ENCODE measurements around the gene AHCYL2. TPM values are rescaled to one million over a fixed set of nuclear protein-coding genes. Genes with fewer than 3 reads are reported as not detected.

AHCYL2 gene
- total and polyA plus RNA-seq, 2 experiments from 2014 or later, result 1.9 to 8.9 TPM

DNA sequence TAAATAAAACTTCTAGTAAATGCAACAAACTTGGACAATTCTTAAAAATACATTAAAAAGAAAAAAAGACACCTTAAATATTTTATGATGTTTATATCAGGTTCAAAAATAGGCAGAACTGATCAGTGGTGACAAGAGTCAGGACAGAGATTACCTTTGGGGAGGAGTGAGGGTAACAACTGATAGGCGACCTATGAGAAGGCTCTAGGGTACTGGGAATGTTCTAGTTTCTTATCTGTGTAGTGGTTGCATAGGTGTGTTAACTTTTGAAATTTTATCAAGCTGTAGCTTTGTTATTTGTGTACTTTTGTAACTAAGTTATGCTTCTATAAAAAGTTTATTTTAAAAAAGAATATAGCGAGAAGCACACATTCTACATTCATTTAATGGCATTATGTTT, 134.3 kb downstream of the AHCYL2 start:
- Histone ChIP-seq H3K9me3 (ENCODE audit: low read depth) (no peaks in the 10 kb centered on the region), H3K79me2 (ENCODE audit: insufficient read depth) (no peaks in the 10 kb centered on the region), H3F3A (ENCODE audit: insufficient read depth) (no peaks in the 10 kb centered on the region), H3K4me2 (ENCODE audit: unreplicated experiment) (no peak overlapping the region), H3K9me2 (ENCODE audit: insufficient read depth) (no peaks in the 10 kb centered on the region), H3K27me3 (replicated peaks; ENCODE audit: insufficient read depth) (no peaks in the 10 kb centered on the region), H3K27ac (no peak overlapping the region), H3K4me3 (no peak overlapping the region), H3K36me3 (ENCODE audit: low read depth) (no peaks in the 10 kb centered on the region), H4K20me1 (ENCODE audit: insufficient read depth) (no peaks in the 10 kb centered on the region), H3K9ac (no peak overlapping the region), H2AFZ (no peak overlapping the region), H3K4me1 (ENCODE audit: insufficient read depth) (no peaks in the 10 kb centered on the region)
- TF ChIP-seq EZH2 (IDR thresholded peaks at IDR 0.05; ENCODE audit: insufficient read depth, poor library complexity, severe bottlenecking) (no peak), EZH2phosphoT487 (IDR thresholded peaks at IDR 0.05; ENCODE audit: insufficient read depth, low read depth) (no peak)
- in situ Hi-C loops (cut with MboI), result loop anchor here (25.0 kb wide), 2 partner anchors 453 to 653 kb away; no protein-coding TSS in a partner anchor
- 98 to 100% methylated on average over 2 of the region's 2 CpGs for WGBS, 2 experiments (ENCODE audit: low coverage in 1 of 2, low lambda C conversion rate in 2 of 2, missing lambda C conversion rate in 2 of 2)
- no peak for DNase-seq

DNA sequence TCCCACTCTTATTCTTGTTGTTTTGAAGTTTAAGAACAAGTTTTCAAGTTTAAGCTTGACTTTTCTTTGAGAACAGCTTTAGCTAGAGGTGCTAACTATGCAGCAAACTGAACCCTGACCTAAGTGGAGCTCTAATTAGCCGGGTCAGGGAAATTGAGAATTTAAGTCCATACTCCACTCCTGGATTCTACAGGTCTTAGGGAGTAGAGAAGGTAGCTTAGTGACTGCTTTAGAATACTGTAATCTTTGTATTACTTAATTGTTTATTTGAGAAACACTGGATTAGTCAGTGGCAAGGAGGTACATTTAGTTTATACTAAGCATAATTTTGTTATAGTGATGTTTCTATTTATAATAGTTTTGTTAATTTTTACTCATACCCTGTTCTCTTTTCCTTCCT, 134.8 kb downstream of the AHCYL2 start:
- Histone ChIP-seq H3K4me1 (ENCODE audit: insufficient read depth) (no peaks in the 10 kb centered on the region), H2AFZ (no peak overlapping the region), H4K20me1 (ENCODE audit: insufficient read depth) (no peaks in the 10 kb centered on the region), H3K79me2 (ENCODE audit: insufficient read depth) (no peaks in the 10 kb centered on the region), H3K27ac (no peak overlapping the region), H3K9ac (no peak overlapping the region), H3K36me3 (ENCODE audit: low read depth) (no peaks in the 10 kb centered on the region), H3K4me3 (no peak overlapping the region), H3K27me3 (replicated peaks; ENCODE audit: insufficient read depth) (no peaks in the 10 kb centered on the region), H3K9me2 (ENCODE audit: insufficient read depth) (no peaks in the 10 kb centered on the region), H3F3A (ENCODE audit: insufficient read depth) (no peaks in the 10 kb centered on the region), H3K4me2 (ENCODE audit: unreplicated experiment) (no peak overlapping the region), H3K9me3 (ENCODE audit: low read depth) (no peaks in the 10 kb centered on the region)
- in situ Hi-C loops (cut with MboI), result loop anchor here (10.0 to 25.0 kb wide), 4 partner anchors 105 to 653 kb away; no protein-coding TSS in a partner anchor
- no peak for DNase-seq
- 96 to 97% methylated on average over 1 of the region's 1 CpG for WGBS, 2 experiments (ENCODE audit: low coverage in 1 of 2, low lambda C conversion rate in 2 of 2, missing lambda C conversion rate in 2 of 2)
- TF ChIP-seq EZH2 (IDR thresholded peaks at IDR 0.05; ENCODE audit: insufficient read depth, poor library complexity, severe bottlenecking), result no peak
- TF ChIP-seq EZH2phosphoT487 (IDR thresholded peaks at IDR 0.05; ENCODE audit: insufficient read depth, low read depth), result no peak

- H3K4me2 ChIP-seq (ENCODE audit: unreplicated experiment), result no peak overlapping the region
- no peaks in the 10 kb centered on the region for H3K9me3 ChIP-seq (ENCODE audit: low read depth)
- no peaks in the 10 kb centered on the region for H3K27me3 ChIP-seq (replicated peaks; ENCODE audit: insufficient read depth)
- TF ChIP-seq EZH2phosphoT487 (IDR thresholded peaks at IDR 0.05; ENCODE audit: insufficient read depth, low read depth), result no peak
- TF ChIP-seq EZH2 (IDR thresholded peaks at IDR 0.05; ENCODE audit: insufficient read depth, poor library complexity, severe bottlenecking), result no peak
- H3F3A ChIP-seq (ENCODE audit: insufficient read depth), result no peaks in the 10 kb centered on the region
- no peak overlapping the region for H3K9ac ChIP-seq
- 94 to 100% methylated on average over 1 of the region's 1 CpG for WGBS, 2 experiments (ENCODE audit: low coverage in 1 of 2, low lambda C conversion rate in 2 of 2, missing lambda C conversion rate in 2 of 2)
- H3K4me3 ChIP-seq, result no peak overlapping the region
- no peak for DNase-seq
- no peaks in the 10 kb centered on the region for H3K4me1 ChIP-seq (ENCODE audit: insufficient read depth)
- in situ Hi-C loops (cut with MboI), result loop anchor here (10.0 to 25.0 kb wide), 4 partner anchors 103 to 651 kb away; no protein-coding TSS in a partner anchor
- no peak overlapping the region for H3K27ac ChIP-seq
- H4K20me1 ChIP-seq (ENCODE audit: insufficient read depth), result no peaks in the 10 kb centered on the region
- H3K79me2 ChIP-seq (ENCODE audit: insufficient read depth), result no peaks in the 10 kb centered on the region
- H3K36me3 ChIP-seq (ENCODE audit: low read depth), result no peaks in the 10 kb centered on the region
- no peaks in the 10 kb centered on the region for H3K9me2 ChIP-seq (ENCODE audit: insufficient read depth)
- no peak overlapping the region for H2AFZ ChIP-seq
Measured at GRCh38 chr7:129361771-129362170, 136.9 kb downstream of the AHCYL2 start.

DNA sequence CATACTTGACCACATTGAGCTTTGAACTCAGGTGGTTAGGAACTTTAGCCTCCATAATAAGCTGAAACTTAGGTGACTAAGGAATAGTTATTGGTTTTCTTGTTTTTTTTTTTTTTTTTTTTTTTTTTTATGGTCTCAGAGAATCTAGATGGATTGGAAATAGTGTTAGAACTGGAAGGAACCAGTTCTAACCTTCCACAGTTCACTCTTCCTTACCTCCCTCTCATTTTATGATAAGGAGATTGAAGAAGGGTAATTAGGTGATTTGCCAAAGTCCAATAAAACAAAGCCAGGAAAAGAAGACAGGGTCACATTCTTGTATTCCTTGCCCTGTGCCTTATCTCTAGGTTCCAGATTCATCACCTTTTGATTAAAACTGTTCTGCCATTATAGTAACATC, 137.7 kb downstream of the AHCYL2 start:
- Histone ChIP-seq H3K9me2 (ENCODE audit: insufficient read depth) (no peaks in the 10 kb centered on the region), H3K27me3 (replicated peaks; ENCODE audit: insufficient read depth) (no peaks in the 10 kb centered on the region), H4K20me1 (ENCODE audit: insufficient read depth) (no peaks in the 10 kb centered on the region), H3K9ac (no peak overlapping the region), H3K4me3 (no peak overlapping the region), H3K4me1 (ENCODE audit: insufficient read depth) (no peaks in the 10 kb centered on the region), H3K79me2 (ENCODE audit: insufficient read depth) (no peaks in the 10 kb centered on the region), H2AFZ (no peak overlapping the region), H3F3A (ENCODE audit: insufficient read depth) (no peaks in the 10 kb centered on the region), H3K27ac (no peak overlapping the region), H3K36me3 (ENCODE audit: low read depth) (no peaks in the 10 kb centered on the region), H3K9me3 (ENCODE audit: low read depth) (no peaks in the 10 kb centered on the region), H3K4me2 (ENCODE audit: unreplicated experiment) (no peak overlapping the region)
- in situ Hi-C loops (cut with MboI), result loop anchor here (10.0 to 25.0 kb wide), 4 partner anchors 102 to 650 kb away; no protein-coding TSS in a partner anchor
- no peak for TF ChIP-seq EZH2phosphoT487 (IDR thresholded peaks at IDR 0.05; ENCODE audit: insufficient read depth, low read depth)
- TF ChIP-seq EZH2 (IDR thresholded peaks at IDR 0.05; ENCODE audit: insufficient read depth, poor library complexity, severe bottlenecking), result no peak
- DNase-seq, result no peak

DNA sequence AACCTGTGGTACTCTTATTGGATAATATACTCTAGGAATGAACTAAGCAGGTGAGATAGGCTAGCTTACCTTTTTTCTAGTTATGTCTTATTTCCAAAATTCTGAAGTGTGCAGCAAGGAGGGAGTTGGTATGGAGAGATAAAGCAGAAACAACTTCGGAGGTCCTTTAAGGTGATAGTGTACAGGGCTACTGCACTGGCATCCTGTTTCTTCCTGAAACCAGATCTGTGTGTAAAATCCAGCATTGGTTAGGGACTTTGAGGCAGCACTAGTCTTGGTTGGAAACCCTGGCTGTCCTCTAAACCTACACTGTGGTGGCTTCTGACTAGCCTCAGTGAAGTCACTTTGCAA, 142.5 kb downstream of the AHCYL2 start:
- H3K4me1 ChIP-seq (ENCODE audit: insufficient read depth), result no peaks in the 10 kb centered on the region
- no peak overlapping the region for H3K4me3 ChIP-seq
- in situ Hi-C loops (cut with MboI), result loop anchor here (10.0 to 25.0 kb wide), 4 partner anchors 97 to 645 kb away; no protein-coding TSS in a partner anchor
- H2AFZ ChIP-seq, result no peak overlapping the region
- DNase-seq, result no peak
- H3K9me3 ChIP-seq (ENCODE audit: low read depth), result no peaks in the 10 kb centered on the region
- H3K9ac ChIP-seq, result no peak overlapping the region
- H3K27me3 ChIP-seq (replicated peaks; ENCODE audit: insufficient read depth), result no peaks in the 10 kb centered on the region
- H3K9me2 ChIP-seq (ENCODE audit: insufficient read depth), result no peaks in the 10 kb centered on the region
- 92 to 100% methylated on average over 1 of the region's 1 CpG for WGBS, 2 experiments (ENCODE audit: low coverage in 1 of 2, low lambda C conversion rate in 2 of 2, missing lambda C conversion rate in 2 of 2)
- H3K27ac ChIP-seq, result no peak overlapping the region
- no peaks in the 10 kb centered on the region for H3F3A ChIP-seq (ENCODE audit: insufficient read depth)
- no peaks in the 10 kb centered on the region for H3K36me3 ChIP-seq (ENCODE audit: low read depth)
- no peaks in the 10 kb centered on the region for H4K20me1 ChIP-seq (ENCODE audit: insufficient read depth)
- TF ChIP-seq EZH2 (IDR thresholded peaks at IDR 0.05; ENCODE audit: insufficient read depth, poor library complexity, severe bottlenecking) (no peak), EZH2phosphoT487 (IDR thresholded peaks at IDR 0.05; ENCODE audit: insufficient read depth, low read depth) (no peak)
- no peaks in the 10 kb centered on the region for H3K79me2 ChIP-seq (ENCODE audit: insufficient read depth)
- no peak overlapping the region for H3K4me2 ChIP-seq (ENCODE audit: unreplicated experiment)

All from GM23248 (cell line).